Nephron progenitor cell (in vitro differentiated cells): ENCODE data around the gene VTI1A.

Source experiments
- DNase-seq: peaks from one replicate; pipeline ENCODE4 v3.0.0; 2021
- H3K27ac Mint-ChIP-seq: 2 replicates; pipeline ENCODE4 v1.8.0; 2021; ENCODE audit warnings: mild to moderate bottlenecking, moderate library complexity, mixed read lengths
- H3K27me3 Mint-ChIP-seq: 2 replicates; pipeline ENCODE4 v1.8.0; 2021; ENCODE audit warnings: mild to moderate bottlenecking, low read depth, mixed read lengths; ENCODE audit not compliant: poor library complexity
- H3K36me3 Mint-ChIP-seq: 2 replicates; pipeline ENCODE4 v1.8.0; 2021; ENCODE audit warnings: low read depth, mixed read lengths
- H3K4me1 Mint-ChIP-seq: 2 replicates; pipeline ENCODE4 v1.8.0; 2021; ENCODE audit warnings: mixed read lengths
- H3K4me3 Mint-ChIP-seq: 2 replicates; pipeline ENCODE4 v1.8.0; 2021; ENCODE audit warnings: mild to moderate bottlenecking, moderate library complexity, mixed read lengths
- H3K9me3 Mint-ChIP-seq: 2 replicates; pipeline ENCODE4 v1.8.0; 2021; ENCODE audit warnings: mild to moderate bottlenecking, moderate library complexity, mixed read lengths
- CTCF ChIP-seq: fragments of 200-600 bp; sonication (generic); IDR thresholded peaks from 2 replicates; pipeline ENCODE4 v1.5.0; 2021; ENCODE audit warnings: antibody characterized with exemption

Gene VTI1A

GRCh38 chr10:112708461-112708860 lies 261.4 kb downstream of the VTI1A start:
- no peak overlapping the region for H3K4me3 Mint-ChIP-seq
- no peak for TF ChIP-seq CTCF
- H3K9me3 Mint-ChIP-seq: no peaks in the 10 kb centered on the region
- no peak overlapping the region for H3K27ac Mint-ChIP-seq
- H3K4me1 Mint-ChIP-seq: peaks cover 12% of the 10 kb centered on the region
- DNase-seq: no peak
- H3K36me3 Mint-ChIP-seq: no peaks in the 10 kb centered on the region
- peaks cover 4% of the 10 kb centered on the region for H3K27me3 Mint-ChIP-seq

GRCh38 chr10:112710528-112710927 lies 263.5 kb downstream of the VTI1A start:
- no peaks in the 10 kb centered on the region for H3K9me3 Mint-ChIP-seq
- no peak for TF ChIP-seq CTCF

GRCh38 chr10:112711366-112711765 lies 264.4 kb downstream of the VTI1A start:
- no peak for TF ChIP-seq CTCF
- H3K9me3 Mint-ChIP-seq: no peaks in the 10 kb centered on the region
- H3K4me3 Mint-ChIP-seq: no peak overlapping the region
- DNase-seq: no peak
- H3K4me1 Mint-ChIP-seq: peaks cover 12% of the 10 kb centered on the region
- peaks cover 7% of the 10 kb centered on the region for H3K36me3 Mint-ChIP-seq
- peaks cover 4% of the 10 kb centered on the region for H3K27me3 Mint-ChIP-seq
- H3K27ac Mint-ChIP-seq: no peak overlapping the region

More at GRCh38 chr10:112710528-112710927, 263.5 kb downstream of the VTI1A start:
- H3K27me3 Mint-ChIP-seq: peaks cover 4% of the 10 kb centered on the region
- no peak overlapping the region for H3K4me3 Mint-ChIP-seq
- peaks cover under 1% of the 10 kb centered on the region for H3K36me3 Mint-ChIP-seq
- no peak overlapping the region for H3K27ac Mint-ChIP-seq
- H3K4me1 Mint-ChIP-seq: peaks cover 12% of the 10 kb centered on the region
- no peak for DNase-seq

GRCh38 chr10:112712536-112712935 lies 265.5 kb downstream of the VTI1A start:
- peaks cover 7% of the 10 kb centered on the region for H3K36me3 Mint-ChIP-seq
- H3K4me3 Mint-ChIP-seq: no peak overlapping the region
- no peaks in the 10 kb centered on the region for H3K9me3 Mint-ChIP-seq
- H3K27me3 Mint-ChIP-seq: peaks cover 4% of the 10 kb centered on the region
- no peak for DNase-seq
- H3K4me1 Mint-ChIP-seq: peaks cover 12% of the 10 kb centered on the region
- no peak overlapping the region for H3K27ac Mint-ChIP-seq
- no peak for TF ChIP-seq CTCF

- Mint-ChIP-seq H3K36me3 (peaks cover 7% of the 10 kb centered on the region), H3K27me3 (peaks cover 4% of the 10 kb centered on the region), H3K4me1 (peaks cover 12% of the 10 kb centered on the region), H3K9me3 (no peaks in the 10 kb centered on the region), H3K27ac (no peak overlapping the region), H3K4me3 (no peak overlapping the region)
- TF ChIP-seq CTCF: no peak
- DNase-seq: no peak
Measured at GRCh38 chr10:112713411-112713810, 266.4 kb downstream of the VTI1A start.

GRCh38 chr10:112715581-112715980 lies 268.6 kb downstream of the VTI1A start:
- H3K4me3 Mint-ChIP-seq: no peak overlapping the region
- H3K27ac Mint-ChIP-seq: no peak overlapping the region
- H3K36me3 Mint-ChIP-seq: peaks cover 7% of the 10 kb centered on the region
- DNase-seq: no peak
- peaks cover 4% of the 10 kb centered on the region for H3K27me3 Mint-ChIP-seq
- no peaks in the 10 kb centered on the region for H3K9me3 Mint-ChIP-seq
- TF ChIP-seq CTCF: no peak
- no peaks in the 10 kb centered on the region for H3K4me1 Mint-ChIP-seq
